Forelimb muscle (tissue), 1 donor: ENCODE results near the gene MYMK. TPM values are rescaled to one million over a fixed set of nuclear protein-coding genes. Genes with fewer than 3 reads are reported as not detected.

Experiments used
- DNase-seq: peaks from one replicate; pipeline ENCODE4 v3.0.0-alpha.2; 2013; ENCODE audit warnings: low read depth
- polyA plus RNA-seq: library from polyadenylated mRNA; unstranded; fragments of 120-200 nt; gene quantifications from one replicate; pipeline ENCODE4 v1.2.1, GENCODE V29; 2013; ENCODE audit not compliant: insufficient read length

MYMK gene
- polyA plus RNA-seq, 1 donor, result 58.2 TPM

- DNase-seq, result no peak
Measured at GRCh38 chr9:133535306-133535877, 10.6 kb upstream of the MYMK start.

- DNase-seq, result no peak
Measured at GRCh38 chr9:133534346-133535291, 9.9 kb upstream of the MYMK start, which contains the start of gene ADAMTSL2. TSS of gene ADAMTSL2 (plus strand) at chr9:133534704. CDS start at chr9:133536713, 2,009 bp downstream.

- no peak for DNase-seq
Measured at GRCh38 chr9:133533857-133534256, 9.1 kb upstream of the MYMK start.

- DNase-seq, result no peak
Measured at GRCh38 chr9:133532937-133533668, 8.3 kb upstream of the MYMK start.

GRCh38 chr9:133531293-133531692, 6.5 kb upstream of the MYMK start:
- DNase-seq, result no peak

GRCh38 chr9:133529874-133530273, 5.1 kb upstream of the MYMK start:
- DNase-seq, result no peak

- no peak for DNase-seq
Measured at GRCh38 chr9:133529457-133529856, 4.7 kb upstream of the MYMK start.

- no peak for DNase-seq
Measured at GRCh38 chr9:133528876-133529241, 4.1 kb upstream of the MYMK start.

GRCh38 chr9:133528001-133528875, 3.5 kb upstream of the MYMK start:
- no peak for DNase-seq

- DNase-seq, result no peak
Measured at GRCh38 chr9:133527444-133527920, 2.7 kb upstream of the MYMK start.

GRCh38 chr9:133526721-133527321, 2.1 kb upstream of the MYMK start:
- DNase-seq, result no peak

GRCh38 chr9:133525677-133526076, 918 bp upstream of the MYMK start:
- no peak for DNase-seq

- no peak for DNase-seq
Measured at GRCh38 chr9:133524146-133524545, 613 bp downstream of the MYMK start.

- no peak for DNase-seq
Measured at GRCh38 chr9:133523106-133523505, 1.7 kb downstream of the MYMK start.

GRCh38 chr9:133522073-133522910, 2.5 kb downstream of the MYMK start:
- DNase-seq, result no peak

GRCh38 chr9:133521122-133522072, 3.4 kb downstream of the MYMK start:
- DNase-seq, result no peak

- DNase-seq, result no peak
Measured at GRCh38 chr9:133520121-133520835, 4.5 kb downstream of the MYMK start.

GRCh38 chr9:133519693-133520092, 5.1 kb downstream of the MYMK start:
- DNase-seq, result no peak
